Fibroblast of mammary gland (primary cell): ENCODE data around the gene SBK2.
A peak's percentile ranks its signal among the peaks of the same experiment; 100 is the strongest.

Experiments
- DNase-seq: peaks from one replicate; pipeline ENCODE4 v3.0.0-alpha.2; 2010; ENCODE audit warnings: low read depth
- H3K4me3 ChIP-seq: 2 replicates; pipeline ENCODE4 v1.5.1; 2011; ENCODE audit warnings: low read depth, mild to moderate bottlenecking, low read length, moderate library complexity; ENCODE audit not compliant: control insufficient read depth
- TF ChIP-seq, protein P1 (sequence below): conservative IDR thresholded peaks from 2 replicates; pipeline ENCODE4 v1.5.1; 2011; ENCODE audit warnings: low read depth, low read length, inconsistent platforms; ENCODE audit not compliant: control insufficient read depth, insufficient read depth

Gene SBK2

GRCh38 chr19:55492362-55492944 lies 44.5 kb downstream of the SBK2 start:
- TF ChIP-seq, protein P1, sequence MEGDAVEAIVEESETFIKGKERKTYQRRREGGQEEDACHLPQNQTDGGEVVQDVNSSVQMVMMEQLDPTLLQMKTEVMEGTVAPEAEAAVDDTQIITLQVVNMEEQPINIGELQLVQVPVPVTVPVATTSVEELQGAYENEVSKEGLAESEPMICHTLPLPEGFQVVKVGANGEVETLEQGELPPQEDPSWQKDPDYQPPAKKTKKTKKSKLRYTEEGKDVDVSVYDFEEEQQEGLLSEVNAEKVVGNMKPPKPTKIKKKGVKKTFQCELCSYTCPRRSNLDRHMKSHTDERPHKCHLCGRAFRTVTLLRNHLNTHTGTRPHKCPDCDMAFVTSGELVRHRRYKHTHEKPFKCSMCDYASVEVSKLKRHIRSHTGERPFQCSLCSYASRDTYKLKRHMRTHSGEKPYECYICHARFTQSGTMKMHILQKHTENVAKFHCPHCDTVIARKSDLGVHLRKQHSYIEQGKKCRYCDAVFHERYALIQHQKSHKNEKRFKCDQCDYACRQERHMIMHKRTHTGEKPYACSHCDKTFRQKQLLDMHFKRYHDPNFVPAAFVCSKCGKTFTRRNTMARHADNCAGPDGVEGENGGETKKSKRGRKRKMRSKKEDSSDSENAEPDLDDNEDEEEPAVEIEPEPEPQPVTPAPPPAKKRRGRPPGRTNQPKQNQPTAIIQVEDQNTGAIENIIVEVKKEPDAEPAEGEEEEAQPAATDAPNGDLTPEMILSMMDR, result no peak
- no peak for DNase-seq
- H3K4me3 ChIP-seq, result no peak overlapping the region

GRCh38 chr19:55491546-55492360 lies 45.2 kb downstream of the SBK2 start:
- TF ChIP-seq, protein P1, result no peak
- no peak overlapping the region for H3K4me3 ChIP-seq
- peak; percentile 33 for DNase-seq

- TF ChIP-seq, protein P1, result no peak
These were observed 46.2 kb downstream of the SBK2 start for GRCh38 chr19:55490478-55491432.

GRCh38 chr19:55489711-55490477 lies 47.0 kb downstream of the SBK2 start:
- TF ChIP-seq, protein P1, result no peak
- no peak overlapping the region for H3K4me3 ChIP-seq
- DNase-seq, result no peak

More at GRCh38 chr19:55490478-55491432, 46.2 kb downstream of the SBK2 start:
- H3K4me3 ChIP-seq, result no peak overlapping the region
- peak; percentile 58 for DNase-seq

- no peak overlapping the region for H3K4me3 ChIP-seq
- TF ChIP-seq, protein P1, result no peak
- peak; percentile 30 for DNase-seq
These were observed 47.8 kb downstream of the SBK2 start for GRCh38 chr19:55488986-55489710.
